Measurements from ENCODE around the gene ALG12.
A peak's percentile ranks its signal among the peaks of the same experiment; 100 is the strongest.

The ALG12 gene

DNA sequence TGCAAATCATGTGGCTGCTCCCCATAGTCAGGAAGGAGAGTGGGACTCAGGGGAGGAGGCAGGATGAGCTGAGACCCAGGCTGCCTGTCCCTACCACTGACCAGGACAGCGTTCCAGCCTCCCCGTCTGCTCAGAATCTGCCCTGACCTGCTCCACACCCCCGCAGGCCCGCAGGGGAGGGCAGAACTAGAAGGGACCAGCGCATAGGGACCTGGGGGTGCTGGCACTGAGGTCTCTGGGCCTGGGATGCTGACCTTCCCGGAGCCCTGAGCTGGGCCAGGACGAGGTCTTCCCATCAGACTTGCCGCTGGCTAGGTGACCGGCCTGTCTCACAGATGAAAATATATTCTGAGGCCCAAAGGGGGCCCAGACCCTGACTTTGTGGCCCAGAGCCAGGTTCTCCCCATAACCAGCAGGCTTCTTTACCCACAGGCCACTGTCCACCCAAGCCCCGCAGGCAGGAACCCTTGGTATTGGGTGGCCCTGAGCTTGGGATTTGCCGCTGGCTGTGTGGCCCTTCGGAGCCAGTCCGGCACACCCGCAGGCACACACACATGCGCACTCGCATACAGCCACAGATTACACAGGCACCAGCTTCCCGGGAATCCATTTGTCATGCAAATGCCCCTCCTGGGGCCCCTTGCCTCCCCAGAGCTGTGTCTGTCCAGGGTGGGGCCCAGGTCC, 28.5 kb upstream of the ALG12 start:
- DNase-seq (ENCODE audit: extremely low read depth in 1 of 2, low read depth in 1 of 2) = no peak

DNA sequence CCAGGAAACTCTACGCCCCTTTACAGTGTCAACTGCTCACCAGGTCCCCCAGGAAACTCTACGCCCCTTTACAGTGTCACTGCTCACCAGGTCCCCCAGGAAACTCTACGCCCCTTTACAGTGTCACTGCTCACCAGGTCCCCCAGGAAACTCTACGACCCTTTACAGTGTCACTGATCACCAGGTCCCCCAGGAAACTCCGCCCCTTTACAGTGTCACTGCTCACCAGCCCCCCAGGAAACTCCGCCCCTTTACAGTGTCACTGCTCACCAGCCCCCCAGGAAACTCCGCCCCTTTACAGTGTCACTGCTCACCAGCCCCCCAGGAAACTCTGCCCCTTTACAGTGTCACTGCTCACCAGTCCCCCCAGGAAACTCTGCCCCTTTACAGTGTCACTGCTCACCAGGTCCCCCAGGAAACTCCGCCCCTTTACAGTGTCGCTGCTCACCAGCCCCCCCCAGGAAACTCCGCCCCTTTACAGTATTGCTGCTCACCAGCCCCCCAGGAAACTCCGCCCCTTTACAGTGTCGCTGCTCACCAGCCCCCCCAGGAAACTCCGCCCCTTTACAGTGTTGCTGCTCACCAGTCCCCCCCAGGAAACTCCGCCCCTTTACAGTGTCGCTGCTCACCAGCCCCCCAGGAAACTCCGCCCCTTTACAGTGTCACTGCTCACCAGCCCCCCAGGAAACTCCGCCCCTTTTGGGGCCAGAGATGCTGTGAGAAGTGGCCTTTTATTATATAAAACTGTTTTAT, 27.0 kb upstream of the ALG12 start:
- peak in 1 of 2 donors; percentile 45 for DNase-seq (ENCODE audit: extremely low read depth in 1 of 2, low read depth in 1 of 2)

DNA sequence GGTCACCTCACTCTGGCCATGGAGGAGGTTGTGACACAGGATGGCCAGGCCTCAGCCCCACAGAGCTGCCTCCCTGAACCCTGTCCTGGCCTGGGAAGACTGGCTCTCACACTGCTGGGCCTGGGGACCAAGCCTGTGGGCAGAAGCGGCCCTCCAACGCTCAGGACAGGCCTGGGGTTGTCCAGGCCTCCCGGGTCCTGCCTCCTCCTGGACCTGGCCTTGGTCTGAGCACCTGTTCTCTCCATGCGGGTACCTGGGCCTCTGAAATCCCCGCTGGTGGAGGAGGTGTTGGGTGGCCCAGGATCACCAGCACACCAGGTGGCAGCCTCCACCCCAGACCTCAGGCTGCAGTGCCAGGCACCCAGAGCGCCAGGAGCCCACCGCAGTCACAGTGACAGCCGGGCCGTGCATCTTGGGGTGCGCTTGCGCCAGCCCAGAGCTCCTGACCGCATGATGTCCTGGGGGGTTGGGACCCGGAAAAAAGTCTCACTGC, 26.2 kb upstream of the ALG12 start:
- no peak for DNase-seq (ENCODE audit: extremely low read depth in 1 of 2, low read depth in 1 of 2)

DNA sequence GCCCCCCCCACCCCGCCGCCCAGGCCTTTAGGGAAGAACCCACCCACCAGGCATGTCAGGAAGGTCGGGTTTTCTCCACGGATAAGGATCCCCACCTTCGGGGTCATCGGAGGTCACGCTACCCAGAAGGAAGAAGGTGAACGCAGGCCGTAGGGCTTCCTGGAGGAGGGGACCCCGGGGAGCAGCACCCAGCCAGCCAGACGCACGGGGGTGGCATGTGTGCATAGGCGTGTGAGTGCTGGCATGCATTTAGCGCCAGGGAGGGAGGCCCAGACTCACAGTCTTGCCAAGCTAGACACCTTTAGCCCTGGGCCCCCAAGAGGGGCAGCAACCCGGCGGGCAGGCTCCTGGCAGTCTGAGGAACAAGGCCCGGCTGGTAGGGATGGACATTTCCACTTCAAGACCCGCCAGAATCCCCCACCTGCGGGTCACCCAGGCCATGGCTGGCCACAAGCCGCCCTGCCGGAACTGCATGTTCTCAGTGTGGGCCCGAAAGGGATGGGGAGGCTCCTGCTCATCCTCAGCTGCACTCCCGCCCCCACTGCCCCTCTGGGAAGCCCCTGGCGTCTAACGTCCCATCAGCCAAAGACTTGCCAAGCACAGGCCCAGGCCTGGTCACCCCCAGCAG, 25.6 kb upstream of the ALG12 start:
- DNase-seq (ENCODE audit: extremely low read depth in 1 of 2, low read depth in 1 of 2) = no peak

DNA sequence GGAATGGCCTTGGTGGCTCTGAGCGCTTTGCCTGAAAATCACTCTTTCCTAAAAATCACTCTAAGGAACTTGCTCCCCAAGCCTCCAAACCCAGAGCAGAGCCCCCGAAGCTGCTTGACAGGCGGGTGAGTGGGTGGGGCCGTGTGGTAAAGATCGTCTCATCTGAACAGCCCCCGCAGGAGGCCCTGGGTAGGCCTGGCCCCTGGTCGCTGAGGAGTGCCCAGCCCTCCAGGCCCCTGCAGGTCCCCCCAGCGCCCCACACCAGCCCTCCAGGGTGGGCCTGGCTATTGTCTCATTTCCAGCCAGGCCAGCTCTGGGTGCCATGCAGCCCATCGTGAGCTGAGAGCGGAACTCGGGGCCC, 25.1 kb upstream of the ALG12 start:
- DNase-seq (ENCODE audit: extremely low read depth in 1 of 2, low read depth in 1 of 2) = no peak

DNA sequence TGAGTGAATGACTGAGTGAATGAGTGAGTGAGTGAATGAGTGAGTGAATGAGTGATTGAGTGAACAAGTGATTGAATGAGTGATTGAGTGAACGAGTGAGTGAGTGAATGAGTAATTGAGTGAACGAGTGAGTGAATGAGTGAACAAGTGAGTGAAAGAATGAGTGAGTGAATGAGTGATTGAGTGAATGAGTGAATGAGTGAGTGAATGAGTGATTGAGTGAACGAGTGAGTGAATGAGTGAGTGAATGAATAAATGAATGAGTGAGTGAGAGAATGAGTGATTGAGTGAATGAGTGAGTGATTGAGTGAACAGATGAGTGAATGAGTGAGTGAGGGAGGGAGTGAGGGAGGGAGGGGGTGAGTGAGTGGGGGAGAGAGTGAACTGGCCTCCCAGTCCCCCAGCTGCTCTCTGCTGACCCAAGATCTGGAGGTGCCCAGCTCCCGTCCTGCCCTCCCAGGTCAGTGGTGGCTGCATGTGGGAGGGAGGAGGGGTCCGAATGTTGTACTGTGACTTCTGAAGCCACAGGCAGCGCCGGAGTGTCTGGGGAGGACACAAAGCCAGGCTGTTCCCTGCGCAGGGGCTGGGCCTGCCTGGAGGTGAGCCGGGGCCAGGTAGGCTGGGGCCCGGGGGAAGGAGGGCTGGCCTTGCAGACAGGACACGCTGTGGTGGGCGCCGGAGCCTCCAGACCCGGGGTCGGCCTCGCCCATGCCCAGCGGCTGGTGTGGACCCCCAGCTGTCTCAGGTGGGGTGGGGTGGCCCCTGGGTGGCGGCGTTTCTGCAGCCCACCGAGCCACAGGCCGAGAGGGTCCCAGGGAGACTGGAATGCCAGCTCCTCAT, 24.5 kb upstream of the ALG12 start:
- no peak for DNase-seq (ENCODE audit: extremely low read depth in 1 of 2, low read depth in 1 of 2)

DNA sequence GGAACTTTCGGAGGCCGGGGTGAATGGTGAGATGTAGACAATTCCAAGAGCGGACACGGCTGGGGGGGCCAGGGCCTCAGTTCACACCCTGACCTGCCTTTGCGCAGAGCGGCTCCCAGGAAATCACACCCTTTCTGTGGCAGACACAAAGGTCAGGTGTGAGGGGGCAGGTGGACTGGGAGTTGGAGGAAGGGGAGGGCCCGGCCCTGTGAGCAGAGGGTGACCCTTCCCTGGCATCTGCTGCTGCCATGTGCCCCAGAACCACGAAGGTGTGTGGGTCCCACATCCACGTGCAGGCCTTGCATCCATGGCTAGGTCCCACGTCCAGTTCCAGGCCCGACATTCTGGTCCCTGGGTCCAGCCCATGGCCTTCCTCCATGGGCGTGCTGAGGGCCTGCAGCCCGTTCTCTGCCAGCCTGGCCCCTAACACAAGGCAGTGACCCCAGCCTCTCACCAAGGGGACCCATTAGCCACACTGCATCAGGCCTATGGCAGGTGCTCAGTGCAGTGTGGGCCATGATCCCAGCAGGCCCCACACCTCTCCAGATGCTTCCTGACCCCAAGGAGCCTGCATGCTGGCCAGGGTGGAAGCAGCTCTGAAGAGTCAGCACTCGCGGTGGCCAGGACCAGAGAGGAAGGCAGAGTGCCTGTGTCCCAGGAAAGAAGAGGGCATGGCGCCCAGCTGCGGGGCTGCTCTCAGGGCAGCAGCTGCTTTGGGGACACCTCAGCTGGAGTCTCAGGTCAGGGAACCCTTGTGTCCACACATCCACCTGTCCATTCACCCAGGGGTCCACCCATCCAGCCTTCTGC, 23.5 kb upstream of the ALG12 start:
- DNase-seq (ENCODE audit: extremely low read depth in 1 of 2, low read depth in 1 of 2) = no peak

DNA sequence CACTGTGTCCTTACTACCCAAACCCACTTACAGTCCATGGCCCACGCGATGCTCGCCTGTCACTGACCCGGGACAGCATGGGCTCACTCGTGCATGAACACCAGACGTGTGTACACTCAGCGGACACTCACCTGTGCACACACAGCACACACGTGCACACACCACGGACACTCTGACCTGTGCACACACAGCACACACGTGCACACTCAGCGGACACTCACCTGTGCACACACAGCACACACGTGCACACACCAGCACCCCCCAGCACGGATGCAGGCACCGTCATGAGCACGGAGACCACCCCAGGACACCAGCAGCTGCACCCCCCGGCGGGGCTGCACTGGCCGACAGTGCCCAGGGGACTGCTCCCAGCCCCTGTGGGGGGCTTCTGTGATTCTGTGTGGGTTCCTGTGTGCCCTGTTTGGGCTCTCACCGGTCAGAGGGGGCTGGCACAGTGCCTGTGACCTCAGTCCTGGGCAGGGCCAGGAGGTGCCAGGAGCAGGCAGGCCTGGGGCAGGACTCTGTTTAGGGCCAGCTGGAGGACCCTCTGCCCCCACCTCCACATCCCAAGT, 20.4 kb upstream of the ALG12 start:
- DNase-seq (ENCODE audit: extremely low read depth in 1 of 2, low read depth in 1 of 2) = no peak

DNA sequence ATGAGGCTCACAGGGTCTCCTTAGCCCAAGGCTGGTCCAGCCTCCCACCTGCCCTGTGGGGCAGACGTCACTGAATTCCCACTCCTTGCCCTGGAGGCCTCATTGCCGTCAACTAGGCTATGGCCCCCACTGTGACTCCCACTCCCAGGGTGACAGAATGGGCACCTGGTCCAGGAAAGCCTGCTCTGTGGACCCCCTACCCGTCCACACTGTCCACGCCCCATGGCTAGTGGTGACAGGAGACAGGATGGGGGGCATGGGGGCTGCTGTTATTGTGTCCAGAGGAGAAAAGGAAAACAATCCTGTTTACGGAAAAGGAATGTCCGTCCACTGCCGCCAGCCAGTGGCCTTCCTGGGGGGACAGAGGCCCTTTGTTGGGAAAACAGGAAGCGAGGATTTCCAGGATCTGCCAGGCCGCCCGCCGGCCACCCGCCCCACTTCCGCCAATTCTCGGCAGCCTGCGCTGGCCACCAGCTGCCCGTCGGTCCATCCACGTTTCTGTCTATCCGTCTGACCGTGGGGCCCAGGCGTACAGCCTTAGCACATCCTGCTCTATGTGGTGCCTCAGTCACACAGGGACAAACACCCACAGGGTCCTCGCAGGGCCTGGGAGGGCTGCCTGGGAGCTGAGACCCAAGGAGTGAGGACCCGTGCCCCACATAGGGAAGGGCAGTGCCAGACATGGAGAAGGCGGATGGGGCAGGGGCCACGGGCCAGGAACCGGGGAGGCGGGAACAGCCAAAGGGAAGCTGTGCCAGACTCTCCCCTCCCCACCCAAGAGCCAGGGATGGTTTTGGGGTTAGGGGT, 19.7 kb upstream of the ALG12 start:
- no peak for DNase-seq (ENCODE audit: extremely low read depth in 1 of 2, low read depth in 1 of 2)

DNA sequence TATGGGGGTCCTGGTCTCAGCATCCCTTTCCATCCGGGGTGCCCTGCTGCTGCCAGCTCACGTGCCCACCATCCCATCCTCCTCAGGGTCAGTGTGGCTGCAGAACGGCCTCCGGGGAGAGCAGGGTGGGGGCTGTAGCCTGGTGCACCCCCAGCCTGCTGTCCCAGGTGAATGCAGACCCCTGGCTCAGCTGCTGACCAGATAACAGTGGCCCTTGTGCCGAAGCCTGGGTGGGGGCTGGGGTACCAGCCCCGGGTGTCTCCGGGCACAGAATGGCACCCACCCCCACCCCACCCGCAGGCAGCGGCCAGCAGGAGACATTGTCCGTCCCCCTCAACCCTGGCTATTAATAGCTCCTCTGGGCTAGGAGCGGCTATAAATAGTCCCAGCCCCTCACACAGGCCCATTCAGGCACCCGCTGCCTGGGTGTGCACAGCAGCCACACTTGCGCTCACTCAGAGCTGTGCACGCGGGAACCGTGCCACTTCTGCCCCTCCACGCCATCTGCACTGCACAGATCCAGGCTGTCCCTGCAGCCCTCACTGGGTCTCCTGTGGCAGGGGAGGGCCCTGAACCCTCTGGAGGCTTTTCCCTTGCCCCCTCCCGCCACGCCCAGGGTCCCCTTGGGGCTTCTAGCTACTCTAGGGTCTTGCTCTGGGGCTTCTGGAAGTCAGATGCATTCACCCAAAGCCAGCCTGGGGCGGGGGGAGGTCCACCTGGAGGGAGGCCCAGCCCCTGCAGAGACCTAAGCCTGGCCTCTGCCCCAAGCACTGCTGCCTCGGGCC, 18.9 kb upstream of the ALG12 start:
- no peak for DNase-seq (ENCODE audit: extremely low read depth in 1 of 2, low read depth in 1 of 2)

DNA sequence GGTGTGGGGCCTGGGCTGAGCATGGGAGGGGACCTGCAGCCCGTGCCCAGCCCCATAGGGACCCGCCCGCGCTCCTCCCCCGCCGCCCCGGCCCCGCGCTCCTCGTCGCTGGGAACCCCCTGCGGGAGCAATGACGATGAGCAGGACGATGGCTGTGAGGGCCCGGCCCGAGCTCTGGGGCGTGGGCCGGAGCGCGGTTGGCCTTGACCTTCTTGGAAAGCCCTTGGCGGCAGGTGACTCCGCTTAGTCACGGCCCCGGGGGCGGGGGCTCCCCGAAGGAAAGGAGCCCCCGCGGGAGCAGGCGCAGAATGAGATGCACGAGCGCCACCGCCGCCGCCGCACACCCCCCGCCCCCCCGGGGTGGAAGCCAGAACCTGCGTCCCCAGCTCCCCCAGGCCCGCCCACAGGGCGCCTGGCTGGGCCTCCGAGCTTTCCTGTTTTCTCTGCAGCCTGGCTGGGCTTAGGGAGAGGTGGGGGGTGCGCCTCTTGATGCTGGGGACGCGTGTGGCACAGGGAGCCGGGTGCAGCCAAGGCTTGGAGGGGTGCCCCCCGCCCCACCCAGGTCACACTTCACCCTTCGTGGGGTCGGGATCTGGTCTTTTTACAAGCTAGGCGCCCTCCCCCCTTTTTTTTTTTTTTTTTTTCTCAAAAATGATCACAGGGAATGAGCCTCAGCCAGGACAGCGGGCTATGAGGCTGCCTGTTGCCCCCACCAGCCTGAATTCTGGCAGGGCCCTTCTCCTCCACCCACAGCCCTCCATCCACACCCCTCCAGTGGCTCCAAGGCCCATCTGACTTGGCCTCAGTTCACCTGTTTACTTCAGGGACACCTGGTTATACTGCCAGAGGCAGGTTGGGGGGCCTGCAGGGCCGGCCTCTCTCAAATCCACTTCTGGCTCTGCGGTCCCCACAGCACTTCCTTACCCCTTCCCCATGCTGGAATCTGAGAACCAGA, 18.1 kb upstream of the ALG12 start:
- DNase-seq (ENCODE audit: extremely low read depth in 1 of 2, low read depth in 1 of 2) = peak; percentile 98 to 99

DNA sequence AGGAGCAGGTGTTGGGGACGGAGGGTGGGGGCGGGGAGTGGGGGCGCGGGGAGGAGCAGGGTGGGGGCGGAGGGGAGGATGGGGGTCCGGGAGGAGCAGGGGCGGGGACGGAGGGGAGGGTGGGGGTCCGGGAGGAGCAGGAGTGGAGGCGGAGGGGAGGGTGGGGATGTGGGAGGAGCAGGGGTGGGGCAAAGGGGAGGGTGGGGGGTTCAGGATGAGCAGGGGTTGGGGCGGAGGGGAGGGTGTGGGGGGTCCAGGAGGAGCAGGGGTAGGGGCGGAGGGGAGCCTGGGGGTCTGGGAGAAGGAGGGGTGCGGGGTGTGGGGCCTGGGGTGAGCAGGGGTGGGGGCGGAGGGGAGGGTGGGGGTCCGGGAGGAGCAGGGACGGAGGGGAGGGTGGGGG, 17.3 kb upstream of the ALG12 start:
- no peak for DNase-seq (ENCODE audit: extremely low read depth in 1 of 2, low read depth in 1 of 2)

DNA sequence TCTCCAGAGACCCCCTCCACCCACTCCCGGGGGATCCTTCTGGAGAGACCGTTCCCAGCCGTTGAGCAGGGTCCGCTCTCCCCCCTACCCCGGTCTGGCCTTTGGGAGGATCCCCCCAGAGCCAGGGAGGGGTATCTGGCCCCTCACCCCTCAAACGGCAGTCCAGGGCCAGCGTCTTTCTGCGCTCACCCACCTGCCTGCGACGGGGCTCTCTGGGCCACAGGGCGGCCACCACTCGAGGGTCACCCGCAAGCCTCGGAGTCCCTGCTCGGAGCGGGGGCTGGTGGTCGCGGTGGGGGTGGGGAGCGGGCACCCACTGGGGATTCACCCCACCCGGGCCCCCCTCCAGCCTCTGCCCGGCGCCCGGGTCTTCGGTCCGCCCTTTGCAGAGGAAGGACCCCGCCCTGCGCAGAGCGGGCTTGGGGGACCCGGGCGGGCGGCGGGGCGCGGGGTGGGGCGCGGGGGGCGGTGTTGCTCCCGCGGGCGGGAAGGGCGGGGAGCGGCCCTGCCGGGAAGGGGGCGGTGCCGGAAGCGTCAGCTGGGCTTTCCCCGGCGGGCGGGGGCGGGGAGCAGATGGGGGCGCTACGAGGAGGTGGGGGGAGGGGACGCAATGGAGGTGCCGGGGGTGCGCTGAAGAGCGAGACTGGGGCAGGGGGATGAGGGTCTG, 16.8 kb upstream of the ALG12 start:
- DNase-seq (ENCODE audit: extremely low read depth in 1 of 2, low read depth in 1 of 2) = peak; percentile 84 to 86

DNA sequence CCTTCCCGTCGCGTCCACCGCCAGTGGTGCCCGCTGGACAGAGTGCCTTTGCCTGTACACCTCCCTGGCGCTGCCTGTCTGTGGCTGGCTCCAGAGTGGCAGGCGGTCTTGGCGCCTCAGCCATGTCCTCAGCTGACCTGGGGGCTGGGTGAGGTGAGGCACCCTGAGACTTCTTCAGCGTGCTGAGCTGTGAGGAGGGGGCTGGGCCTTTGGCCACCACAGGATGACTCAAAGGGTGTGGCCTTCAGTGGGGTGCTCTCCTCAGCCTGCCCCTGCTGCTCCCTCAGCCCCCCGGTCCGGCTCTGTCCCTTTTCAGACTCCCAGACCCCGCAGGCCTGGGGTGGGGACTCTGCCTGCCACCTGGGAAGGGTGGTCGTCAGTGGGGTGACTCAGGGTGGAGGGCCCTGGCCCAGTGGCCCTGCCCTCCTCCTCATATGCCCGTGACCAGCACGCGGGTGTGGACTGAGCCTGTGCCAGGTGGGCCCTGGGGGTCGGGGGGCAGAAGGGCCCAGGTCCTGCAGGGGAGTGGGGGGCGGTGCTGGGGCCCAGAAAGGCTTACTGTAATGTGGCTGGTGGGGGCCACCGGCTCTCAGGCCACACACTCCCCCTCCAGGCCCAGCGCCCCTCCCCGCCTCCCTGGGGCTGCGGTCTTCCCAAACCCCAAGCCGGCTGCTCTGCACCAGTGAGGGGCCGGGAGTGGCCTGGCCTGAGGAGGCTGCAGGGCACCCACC, 16.1 kb upstream of the ALG12 start:
- DNase-seq (ENCODE audit: extremely low read depth in 1 of 2, low read depth in 1 of 2) = peak in 1 of 2 donors; percentile 31

DNA sequence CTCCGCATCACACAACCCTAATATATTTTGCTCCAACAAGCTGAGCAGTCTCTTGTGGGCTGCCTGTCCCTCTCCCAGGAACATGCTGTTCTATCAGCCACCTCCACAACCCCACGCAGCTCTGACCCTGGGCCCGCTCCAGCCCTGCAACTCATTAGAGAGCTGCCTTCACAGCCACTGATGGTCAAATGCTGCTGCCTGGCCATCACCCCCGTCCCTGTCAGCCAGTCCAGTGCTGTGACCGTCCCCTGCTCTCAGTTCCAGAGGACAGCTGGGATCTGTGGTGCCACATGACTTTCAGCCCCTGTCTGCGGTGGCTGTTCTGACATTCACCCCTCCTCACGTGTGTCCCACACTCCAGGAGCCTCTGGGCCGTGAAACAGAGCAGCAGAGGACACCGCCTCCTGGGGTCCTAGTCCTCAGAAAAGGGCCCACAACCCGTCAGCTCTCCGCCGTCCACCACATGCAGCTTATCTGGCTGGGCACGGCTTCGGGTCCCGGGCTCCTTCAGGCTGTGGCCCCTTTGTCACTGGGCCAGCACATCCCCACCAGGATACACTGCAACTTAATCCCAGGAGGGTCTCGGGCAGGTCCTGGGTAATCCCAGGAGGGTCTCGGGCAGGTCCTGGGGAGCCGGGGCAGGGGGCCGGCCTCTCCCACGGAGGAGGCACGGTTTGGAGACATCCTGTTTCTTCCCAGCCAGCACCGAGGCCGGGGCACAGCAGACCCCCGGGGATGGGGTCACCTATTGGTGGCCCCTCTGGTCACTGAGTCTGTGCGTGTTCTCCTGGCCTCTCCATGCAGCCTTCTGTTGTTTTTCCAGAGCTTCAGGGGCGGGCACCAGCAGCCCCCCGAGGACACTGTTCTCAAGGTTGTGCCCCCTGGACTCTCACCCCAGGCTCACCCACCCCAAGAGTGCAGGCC, 15.3 kb upstream of the ALG12 start:
- DNase-seq (ENCODE audit: extremely low read depth in 1 of 2, low read depth in 1 of 2) = no peak
